Breast epithelium (tissue), 3 donors: Measurements from ENCODE around the gene SERPINB6.

Experiments
- POLR2A ChIP-seq: fragments of 450-650 bp; IDR thresholded peaks from one replicate; pipeline ENCODE4 v1.6.1; 2016; ENCODE audit warnings: antibody characterized with exemption, mild to moderate bottlenecking, moderate library complexity
- TF ChIP-seq, protein P1 (sequence below), 3 donors: fragments of 450-650 bp; IDR thresholded peaks; one replicate each; pipeline ENCODE4 v1.5.1; 2016 to 2017; ENCODE audit warnings: antibody characterized with exemption in 3 of 3, mild to moderate bottlenecking in 3 of 3, moderate library complexity in 3 of 3

DNA sequence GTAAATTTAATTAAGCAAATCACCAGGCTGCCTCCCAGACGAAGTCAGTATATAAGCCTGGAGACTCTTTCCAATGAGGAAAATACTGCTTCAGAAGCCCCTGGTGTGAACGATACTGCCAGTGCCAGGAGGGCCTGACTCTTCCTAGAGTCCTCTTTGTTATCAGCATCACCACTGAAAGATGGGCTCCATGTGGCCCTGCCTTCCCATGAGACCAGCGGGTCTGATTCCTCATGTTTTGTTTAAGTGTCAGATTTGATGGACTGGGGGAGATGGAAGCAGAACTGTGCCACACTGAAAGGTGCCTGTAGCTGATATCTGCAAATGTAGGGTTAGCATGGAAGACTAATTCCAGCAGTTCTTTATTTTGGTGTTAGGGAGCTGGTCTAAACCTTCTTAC, 36.2 kb upstream of the SERPINB6 start:
- TF ChIP-seq POLR2A = no peak
- TF ChIP-seq, protein P1, sequence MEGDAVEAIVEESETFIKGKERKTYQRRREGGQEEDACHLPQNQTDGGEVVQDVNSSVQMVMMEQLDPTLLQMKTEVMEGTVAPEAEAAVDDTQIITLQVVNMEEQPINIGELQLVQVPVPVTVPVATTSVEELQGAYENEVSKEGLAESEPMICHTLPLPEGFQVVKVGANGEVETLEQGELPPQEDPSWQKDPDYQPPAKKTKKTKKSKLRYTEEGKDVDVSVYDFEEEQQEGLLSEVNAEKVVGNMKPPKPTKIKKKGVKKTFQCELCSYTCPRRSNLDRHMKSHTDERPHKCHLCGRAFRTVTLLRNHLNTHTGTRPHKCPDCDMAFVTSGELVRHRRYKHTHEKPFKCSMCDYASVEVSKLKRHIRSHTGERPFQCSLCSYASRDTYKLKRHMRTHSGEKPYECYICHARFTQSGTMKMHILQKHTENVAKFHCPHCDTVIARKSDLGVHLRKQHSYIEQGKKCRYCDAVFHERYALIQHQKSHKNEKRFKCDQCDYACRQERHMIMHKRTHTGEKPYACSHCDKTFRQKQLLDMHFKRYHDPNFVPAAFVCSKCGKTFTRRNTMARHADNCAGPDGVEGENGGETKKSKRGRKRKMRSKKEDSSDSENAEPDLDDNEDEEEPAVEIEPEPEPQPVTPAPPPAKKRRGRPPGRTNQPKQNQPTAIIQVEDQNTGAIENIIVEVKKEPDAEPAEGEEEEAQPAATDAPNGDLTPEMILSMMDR (IDR thresholded peaks at IDR 0.05) = no peak
